Prostate gland (tissue), 2 donors: ENCODE data around the gene NUAK1. TPM values are rescaled to one million over a fixed set of nuclear protein-coding genes. Genes with fewer than 3 reads are reported as not detected.

Experiments
- DNase-seq: peaks from one replicate; pipeline ENCODE4 v3.0.0-alpha.2; 2019; ENCODE audit warnings: low spot score
- H3K27ac ChIP-seq, 2 donors: fragments of 200-600 bp; sonication (generic); 2 replicates each; pipeline ENCODE4 v1.5.1; 2017 to 2019
- H3K27me3 ChIP-seq: fragments of 200-600 bp; sonication (generic); replicated peaks from 2 replicates; pipeline ENCODE4 v1.5.1; 2019; ENCODE audit not compliant: insufficient read depth
- H3K36me3 ChIP-seq, 2 donors: fragments of 200-600 bp; sonication (generic); 1 replicate in 1 of 2; 2 replicates in 1 of 2; pipeline versions ENCODE4 v1.5.1 to v1.8.1; 2017 to 2019
- H3K4me1 ChIP-seq: fragments of 200-600 bp; sonication (generic); replicated peaks from 2 replicates; pipeline ENCODE4 v1.5.1; 2019
- H3K4me3 ChIP-seq, 2 donors: fragments of 200-600 bp; sonication (generic); 2 replicates each; pipeline ENCODE4 v1.5.1; 2017 to 2019
- H3K9me3 ChIP-seq: fragments of 200-600 bp; sonication (generic); 2 replicates; pipeline ENCODE4 v1.5.1; 2017
- CTCF ChIP-seq, 4 experiments: fragments of 200-600 bp in 2 of 4; fragments of 450-650 bp in 2 of 4; sonication (generic) in 2 of 4; IDR thresholded peaks; 1 replicate in 3 of 4; 2 replicates in 1 of 4; pipeline ENCODE4 v1.5.1; 2016 to 2019; ENCODE audit warnings: antibody characterized with exemption in 4 of 4, mild to moderate bottlenecking in 2 of 4, moderate library complexity in 2 of 4
- POLR2A ChIP-seq: fragments of 450-650 bp; IDR thresholded peaks from one replicate; pipeline ENCODE4 v1.6.1; 2016; ENCODE audit warnings: antibody characterized with exemption, mild to moderate bottlenecking
- POLR2AphosphoS5 ChIP-seq: sonication (generic); formaldehyde crosslinking; IDR thresholded peaks from one replicate; pipeline ENCODE4 v1.6.1; 2017; ENCODE audit warnings: antibody characterized with exemption
- WGBS: methylation state at CpG from one replicate; pipeline ENCODE4 v1.1.5; 2018; 5-methylcytosine and 5-hydroxymethylcytosine counted together
- intact Hi-C: fragments of 100-400 bp; cut with DNase I; formaldehyde crosslinking; loops from one replicate; pipeline ENCODE4 v1.14.2; 2022
- total RNA-seq, 2 donors: library from RNA; depleted of rRNA; stranded (reverse); fragments of >200 nt; gene quantifications; one replicate each; pipeline ENCODE4 v1.1.0, GENCODE V29; 2016

Gene NUAK1
- total RNA-seq, 2 donors from 2014 or later: 9.6 to 16.0 TPM

GRCh38 chr12:106082216-106083175, 56.3 kb downstream of the NUAK1 start:
- DNase-seq: no peak
- H3K27ac ChIP-seq: no peak overlapping the region
- H3K4me3 ChIP-seq: no peak overlapping the region
- H3K9me3 ChIP-seq: no peaks in the 10 kb centered on the region
- WGBS: 95% methylated on average over 15 of the region's 15 CpGs
- intact Hi-C loops: no loop called here
- H3K4me1 ChIP-seq: no peaks in the 10 kb centered on the region
- no peaks in the 10 kb centered on the region for H3K36me3 ChIP-seq
- TF ChIP-seq CTCF (IDR thresholded peaks at IDR 0.05) (no peak), POLR2AphosphoS5 (no peak), POLR2A (no peak)
- H3K27me3 ChIP-seq: no peaks in the 10 kb centered on the region

GRCh38 chr12:106081606-106082005, 57.1 kb downstream of the NUAK1 start:
- no peaks in the 10 kb centered on the region for H3K36me3 ChIP-seq
- no peaks in the 10 kb centered on the region for H3K27me3 ChIP-seq
- intact Hi-C loops: no loop called here
- no peak overlapping the region for H3K4me3 ChIP-seq
- no peak overlapping the region for H3K27ac ChIP-seq
- H3K9me3 ChIP-seq: no peaks in the 10 kb centered on the region
- no peaks in the 10 kb centered on the region for H3K4me1 ChIP-seq
- no peak for DNase-seq
- TF ChIP-seq POLR2AphosphoS5 (no peak), CTCF (IDR thresholded peaks at IDR 0.05) (no peak), POLR2A (no peak)

GRCh38 chr12:106080791-106081170, 58.0 kb downstream of the NUAK1 start:
- Histone ChIP-seq H3K27me3 (no peaks in the 10 kb centered on the region), H3K4me1 (no peaks in the 10 kb centered on the region), H3K4me3 (no peak overlapping the region), H3K9me3 (no peaks in the 10 kb centered on the region), H3K27ac (no peak overlapping the region), H3K36me3 (no peaks in the 10 kb centered on the region)
- TF ChIP-seq POLR2AphosphoS5 (no peak), POLR2A (no peak)
- intact Hi-C loops: no loop called here
- WGBS: 73% methylated on average over 5 of the region's 5 CpGs
- no peak for DNase-seq

- no peaks in the 10 kb centered on the region for H3K36me3 ChIP-seq
- H3K9me3 ChIP-seq: no peaks in the 10 kb centered on the region
- TF ChIP-seq CTCF (IDR thresholded peaks at IDR 0.05): no peak
- TF ChIP-seq POLR2AphosphoS5: no peak
- no peak for TF ChIP-seq POLR2A
- DNase-seq: no peak
- no peak overlapping the region for H3K27ac ChIP-seq
- 59% methylated on average over 9 of the region's 9 CpGs for WGBS
- no peak overlapping the region for H3K4me3 ChIP-seq
- no peaks in the 10 kb centered on the region for H3K27me3 ChIP-seq
- intact Hi-C loops: no loop called here
- no peaks in the 10 kb centered on the region for H3K4me1 ChIP-seq
These were observed 58.5 kb downstream of the NUAK1 start for GRCh38 chr12:106080041-106080790.

- no peak overlapping the region for H3K27ac ChIP-seq
- no peak overlapping the region for H3K4me3 ChIP-seq
- intact Hi-C loops: loop anchor here (5.0 kb wide), 1 partner anchor 33 kb away; no protein-coding TSS in a partner anchor
- 97% methylated on average over 1 of the region's 1 CpG for WGBS
- TF ChIP-seq POLR2A (no peak), POLR2AphosphoS5 (no peak), CTCF (IDR thresholded peaks at IDR 0.05) (no peak)
- no peaks in the 10 kb centered on the region for H3K4me1 ChIP-seq
- no peaks in the 10 kb centered on the region for H3K9me3 ChIP-seq
- DNase-seq: no peak
- H3K27me3 ChIP-seq: no peaks in the 10 kb centered on the region
- H3K36me3 ChIP-seq: no peaks in the 10 kb centered on the region
These were observed 59.5 kb downstream of the NUAK1 start for GRCh38 chr12:106079148-106079738.
